ENCODE results near the gene GALNT2.

The GALNT2 gene

DNA sequence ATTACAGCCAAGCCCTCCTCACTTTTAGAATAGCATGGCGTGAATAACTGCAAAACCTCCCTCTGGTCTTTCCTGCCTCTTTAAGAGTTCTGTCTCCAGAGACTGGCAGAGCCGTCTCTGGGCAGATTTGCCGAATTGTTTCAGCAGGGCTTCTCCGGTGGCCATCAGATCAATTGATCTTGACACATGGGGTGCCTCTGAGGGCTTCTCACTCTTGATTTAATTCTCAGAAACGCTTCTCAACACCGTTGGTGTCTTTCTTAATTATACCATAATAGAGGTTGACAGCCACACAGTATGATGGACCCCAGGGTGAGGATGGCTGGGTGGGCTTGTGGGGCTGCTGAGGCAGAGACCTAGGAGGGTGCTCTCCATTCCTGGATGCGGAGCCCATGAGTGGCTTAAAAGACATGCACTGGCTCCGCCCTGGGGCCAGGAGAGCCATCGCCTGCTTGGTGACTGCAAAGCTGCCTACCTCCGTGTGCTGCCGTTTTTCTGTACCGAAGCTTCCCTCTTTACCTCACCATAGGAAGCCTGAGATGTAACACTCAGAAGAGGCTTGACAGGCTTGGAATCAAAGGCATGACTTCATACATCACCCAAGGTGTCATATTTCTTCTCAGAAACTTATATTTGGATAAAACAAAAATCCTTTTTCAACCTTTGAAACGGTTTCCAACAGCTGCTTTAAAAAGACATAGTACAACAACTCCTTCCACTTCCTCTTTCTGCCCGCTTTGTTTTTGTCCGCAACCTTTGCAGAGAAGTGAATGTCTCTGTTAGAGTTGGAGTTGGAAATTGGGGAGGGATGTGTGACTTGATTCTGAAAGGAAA is 82.9 kb downstream of the GALNT2 start:
- DNase-seq = no peak

DNA sequence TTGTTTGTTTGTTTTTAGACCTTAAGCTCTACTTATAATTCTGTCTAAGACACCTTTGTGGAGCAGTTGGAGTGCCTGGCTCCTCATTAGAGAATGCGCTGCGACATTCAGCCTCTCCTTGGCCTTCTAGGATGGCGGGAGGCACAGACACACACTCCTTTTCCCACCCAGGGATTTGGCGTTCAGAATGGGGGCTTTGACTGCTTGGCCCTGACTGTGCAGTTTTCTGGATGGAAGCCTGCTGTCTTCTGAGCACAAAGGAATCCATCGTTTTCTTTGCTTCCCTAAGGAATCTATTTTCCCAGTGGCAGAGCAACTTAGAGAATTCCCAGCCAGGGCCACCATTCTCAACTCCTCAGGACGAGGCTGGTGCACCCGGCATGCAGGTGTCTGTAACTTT is 83.6 kb downstream of the GALNT2 start:
- no peak for DNase-seq

DNA sequence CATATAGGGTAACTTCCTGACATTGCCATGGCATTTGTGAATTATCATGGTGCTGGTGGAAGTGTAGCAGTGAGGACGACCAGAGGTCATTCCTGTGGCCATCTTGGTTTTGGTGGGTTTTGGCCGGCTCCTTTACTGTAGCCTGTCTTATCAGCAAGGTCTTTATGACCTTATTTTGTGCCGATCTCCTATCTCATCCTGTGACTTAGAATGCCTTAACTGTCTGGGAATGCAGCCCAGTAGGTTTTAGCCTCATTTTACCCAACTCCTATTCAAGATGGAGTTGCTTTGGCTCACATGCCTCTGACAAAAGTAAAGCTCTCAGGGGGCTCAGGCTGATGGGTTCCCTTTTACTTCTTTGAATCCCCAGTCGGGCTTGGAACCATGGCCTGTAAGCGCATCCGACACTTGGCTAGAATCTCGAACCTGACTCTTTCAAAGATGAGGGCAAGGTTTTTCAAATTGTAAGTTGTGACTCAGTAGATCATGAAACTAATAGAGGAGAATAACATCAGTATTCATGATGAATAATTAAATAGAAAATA is 85.0 kb downstream of the GALNT2 start:
- DNase-seq = no peak

DNA sequence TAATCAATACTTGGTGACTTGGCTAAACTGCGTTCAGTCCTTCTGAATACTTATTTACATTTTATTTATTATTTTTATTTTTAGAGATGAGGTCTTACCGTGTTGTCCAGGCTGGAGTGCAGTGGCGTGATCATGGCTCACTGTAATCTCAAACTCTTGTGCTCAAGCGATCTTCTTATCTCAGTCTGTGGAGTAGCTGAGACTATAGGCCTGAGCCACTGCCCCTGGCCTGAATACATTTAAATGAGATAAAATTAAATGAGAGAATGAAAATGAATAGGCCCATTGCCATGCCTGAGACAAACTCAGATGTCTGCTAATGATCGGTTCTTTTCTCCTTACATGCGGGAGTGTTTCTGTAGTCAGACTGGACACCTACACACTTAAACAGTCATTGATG is 86.0 kb downstream of the GALNT2 start:
- no peak for DNase-seq

DNA sequence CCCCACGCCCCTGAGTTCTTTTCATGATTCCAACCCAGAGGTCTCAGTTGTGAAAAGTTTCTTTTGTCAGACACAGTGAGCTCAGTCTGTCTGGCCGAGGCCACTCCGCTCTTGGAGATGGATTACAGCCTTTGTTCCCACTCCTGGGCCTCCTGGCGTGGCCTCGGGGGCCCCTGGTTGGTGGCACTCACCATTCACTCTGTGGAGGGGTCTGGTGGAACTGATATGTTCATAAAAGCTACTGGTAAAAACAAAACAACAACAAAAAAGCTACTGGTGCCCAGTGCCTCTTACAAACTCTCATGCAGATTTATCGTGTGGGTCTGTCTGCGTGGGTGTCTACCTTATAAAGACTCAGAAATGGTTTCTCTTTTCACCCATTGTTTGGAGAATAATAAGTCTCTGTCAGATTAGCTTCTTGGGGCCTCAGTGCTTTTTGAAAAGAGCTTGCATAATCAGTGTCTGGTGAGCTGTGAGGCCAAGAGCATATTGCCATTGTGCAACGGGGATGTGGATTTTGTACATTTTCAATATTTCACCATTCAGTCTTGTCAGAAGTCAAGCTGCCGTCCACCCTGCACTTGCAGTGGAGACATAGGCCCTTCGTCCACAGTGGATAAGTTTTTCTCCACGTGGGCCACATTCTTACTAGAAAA is 86.7 kb downstream of the GALNT2 start:
- no peak for DNase-seq

DNA sequence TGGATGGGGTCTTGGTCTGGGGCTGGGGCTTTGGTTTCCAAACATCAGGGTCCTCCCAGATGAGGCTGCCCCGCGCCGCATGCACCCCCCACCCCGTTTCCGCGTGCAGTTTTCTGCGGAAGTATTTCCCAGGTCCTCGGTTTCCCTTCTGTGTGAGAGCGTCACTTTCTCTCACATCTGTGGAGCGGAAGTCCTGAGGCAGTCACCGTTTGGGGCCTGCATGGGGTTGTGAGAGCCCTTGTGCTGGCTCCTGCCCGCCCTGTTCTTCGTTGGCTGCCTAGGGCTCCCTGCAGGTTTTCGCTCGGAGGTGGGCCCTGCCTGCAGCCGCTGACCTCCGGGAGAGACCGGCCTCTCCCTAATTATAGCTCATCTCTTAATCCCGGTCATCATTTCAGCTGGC is 88.0 kb downstream of the GALNT2 start:
- DNase-seq = no peak

DNA sequence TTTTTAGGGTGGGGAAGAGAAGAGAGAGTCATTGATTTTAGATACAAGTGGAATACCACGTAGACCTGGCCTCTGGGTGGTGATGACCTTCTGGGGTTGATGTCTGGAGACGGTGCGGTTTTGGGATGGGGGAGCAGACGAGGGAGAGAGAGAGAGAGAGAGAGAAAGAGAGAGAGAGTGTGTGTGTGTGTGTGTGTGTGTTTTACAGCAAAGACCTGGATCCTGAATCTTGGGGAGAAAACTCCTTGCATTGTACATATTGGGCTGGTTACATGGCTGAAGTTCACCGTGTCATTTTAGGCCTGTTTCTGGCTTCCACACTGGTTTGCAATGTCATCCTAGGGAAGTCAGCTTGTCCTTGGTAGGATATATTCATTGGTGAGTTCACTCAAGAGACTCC is 89.0 kb downstream of the GALNT2 start:
- no peak for DNase-seq

DNA sequence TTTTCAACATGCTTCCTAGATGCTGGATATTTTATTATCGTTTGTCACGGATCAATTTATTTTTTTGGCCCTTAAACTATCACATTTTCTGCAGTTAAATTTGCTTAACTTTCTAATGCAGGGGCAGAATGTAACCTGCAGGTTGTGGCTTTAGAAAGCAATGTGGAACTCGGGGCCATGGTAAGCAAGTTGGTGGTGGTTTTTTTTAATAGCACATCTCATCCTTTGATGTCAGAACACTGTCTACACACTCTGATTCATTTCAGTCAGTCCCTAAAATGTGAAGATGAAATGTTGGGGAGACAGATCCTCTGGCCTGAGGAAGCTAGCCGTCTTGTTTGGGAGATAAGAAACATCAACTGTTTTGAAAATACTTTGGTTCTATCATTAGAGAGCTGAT is 89.5 kb downstream of the GALNT2 start:
- DNase-seq = no peak

DNA sequence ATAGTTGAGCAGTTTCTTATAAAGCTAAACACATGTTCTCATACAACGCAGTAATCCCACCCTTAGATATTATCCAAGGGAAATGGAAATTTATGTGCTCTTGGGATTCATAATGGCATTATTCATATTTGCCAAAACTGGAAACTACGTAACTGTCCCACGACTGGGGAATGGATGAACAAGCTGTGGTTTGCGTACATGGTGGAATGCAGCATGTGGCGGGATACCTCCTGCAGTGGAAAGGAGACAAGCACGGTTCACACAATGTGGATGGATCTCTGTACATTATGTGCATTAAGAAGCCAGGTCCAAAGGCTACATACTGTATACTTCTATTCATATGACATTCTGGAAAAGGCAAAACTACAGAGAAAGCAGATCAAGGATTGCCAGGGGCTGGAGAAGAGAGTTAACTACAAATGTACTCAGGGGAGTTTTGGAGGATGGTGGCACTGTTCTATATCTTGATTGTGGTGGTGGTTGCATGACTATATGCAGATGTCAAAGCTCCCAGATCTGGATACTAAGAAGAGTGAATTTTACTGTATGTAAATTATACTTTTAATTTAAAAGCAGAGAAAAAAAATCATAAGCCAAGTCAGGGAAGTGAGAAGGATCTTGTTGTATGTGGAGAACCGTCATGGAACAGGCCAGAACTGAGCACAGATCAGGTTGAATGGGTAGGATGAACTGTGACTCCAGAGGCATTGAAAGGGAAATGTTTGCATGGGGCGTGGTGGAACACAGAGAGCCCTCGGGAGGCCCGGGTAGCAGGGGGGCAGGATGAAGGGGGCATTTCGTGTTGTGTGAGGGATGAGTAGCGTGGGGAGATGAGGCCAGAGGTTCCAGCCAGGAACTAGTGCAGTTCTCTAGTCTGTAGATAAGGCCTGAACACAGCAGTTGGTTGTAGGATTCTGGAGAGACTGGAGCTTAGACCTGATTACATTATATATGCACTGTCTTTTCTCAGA is 90.7 kb downstream of the GALNT2 start:
- DNase-seq = no peak

DNA sequence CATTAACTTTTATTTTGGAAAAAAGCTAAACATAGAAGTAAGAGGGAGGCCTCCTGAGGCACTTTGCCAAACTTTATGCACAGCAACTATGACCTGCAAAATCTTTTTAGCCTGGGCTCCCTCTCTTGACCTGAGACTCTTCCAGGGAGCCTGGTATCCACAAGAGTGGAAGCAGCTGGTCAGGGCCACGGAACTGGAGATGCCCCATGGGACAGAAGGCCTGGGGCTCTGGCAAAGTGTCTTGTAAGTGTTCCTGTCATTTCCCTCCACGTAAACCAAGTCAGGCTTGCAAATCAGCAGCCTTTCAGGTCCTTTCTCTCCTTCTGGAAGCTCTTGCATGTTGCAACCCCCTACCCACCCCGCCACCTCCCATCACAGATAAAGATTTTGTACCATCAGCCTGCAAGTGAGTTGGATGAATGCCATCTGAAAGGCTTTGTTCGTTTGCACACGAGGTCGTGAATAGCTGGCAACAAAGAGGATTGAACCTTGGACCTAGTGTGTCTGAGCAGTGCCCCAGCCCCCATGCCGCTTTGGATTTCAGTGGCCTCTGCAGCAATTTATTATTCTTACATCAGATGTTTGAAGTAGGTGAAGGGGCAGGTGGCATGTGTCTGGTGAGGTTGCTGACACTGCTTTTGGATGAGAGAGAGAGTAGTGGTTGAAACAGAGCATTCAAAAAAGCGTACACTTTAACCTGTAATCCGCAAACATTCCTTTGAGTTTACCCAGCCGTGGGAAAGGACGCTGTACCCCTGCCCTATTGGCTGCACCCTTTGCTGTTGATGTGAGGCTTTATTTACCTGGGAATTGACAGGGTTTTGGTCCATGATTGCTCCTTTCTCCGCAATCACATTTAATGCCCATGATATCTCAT is 91.6 kb downstream of the GALNT2 start:
- DNase-seq = no peak

DNA sequence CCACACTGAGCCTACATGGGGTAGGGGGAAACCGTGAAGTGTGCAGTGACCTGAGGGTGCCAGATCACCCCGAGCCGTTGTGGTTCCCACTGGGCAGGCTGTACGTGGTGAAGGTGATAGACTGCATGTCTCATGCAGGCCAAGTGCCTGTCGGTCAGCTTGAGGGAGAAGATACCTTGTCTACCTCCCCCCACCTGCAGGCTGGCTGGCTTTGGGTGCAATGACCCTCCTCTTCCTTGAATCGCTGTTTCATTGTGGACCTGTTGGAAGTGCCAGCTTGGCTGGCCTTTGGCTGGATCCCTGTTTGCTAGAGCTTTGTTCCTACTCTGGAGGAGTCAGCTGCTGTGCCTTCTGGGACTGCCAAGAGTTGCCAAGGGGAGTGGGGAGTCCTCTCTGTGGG is 92.5 kb downstream of the GALNT2 start:
- DNase-seq = no peak

DNA sequence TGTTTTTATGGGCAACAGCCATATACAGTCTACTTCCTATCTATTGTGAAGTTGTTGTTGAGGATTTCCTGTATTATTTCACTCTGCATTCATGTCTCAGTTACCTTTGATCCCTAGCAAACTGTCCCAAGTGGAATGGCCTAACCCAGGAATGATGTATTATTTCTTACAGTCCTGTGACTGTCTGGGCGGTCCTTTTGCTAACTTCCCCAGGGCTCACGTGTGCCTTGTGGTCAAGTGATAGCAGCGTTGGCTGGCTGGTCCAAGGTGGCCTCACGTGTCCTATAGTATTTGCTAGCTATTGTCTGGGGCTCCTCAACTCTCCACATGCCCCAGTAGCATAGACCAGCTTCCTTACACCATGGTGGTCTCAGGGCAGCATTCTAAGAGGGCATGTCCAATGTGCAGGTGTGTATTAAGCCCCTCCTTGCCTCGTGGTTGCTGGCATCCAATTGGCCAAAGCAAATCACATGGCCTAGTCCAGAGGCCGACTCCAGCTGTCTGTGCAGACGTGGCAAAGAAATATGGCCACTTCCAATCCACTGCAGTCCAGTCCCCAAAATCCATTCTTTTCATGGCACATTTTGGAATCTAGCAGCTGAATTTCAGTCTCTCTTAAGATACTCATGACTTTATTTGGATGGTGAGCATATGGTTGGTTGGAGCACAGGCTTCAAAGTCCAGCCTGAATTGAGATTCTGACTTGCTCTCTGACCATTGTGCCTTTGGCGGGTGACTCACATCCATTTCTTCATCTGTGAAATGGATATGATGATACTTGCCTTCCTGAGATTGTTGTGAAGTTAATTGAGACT is 94.1 kb downstream of the GALNT2 start:
- no peak for DNase-seq

DNA sequence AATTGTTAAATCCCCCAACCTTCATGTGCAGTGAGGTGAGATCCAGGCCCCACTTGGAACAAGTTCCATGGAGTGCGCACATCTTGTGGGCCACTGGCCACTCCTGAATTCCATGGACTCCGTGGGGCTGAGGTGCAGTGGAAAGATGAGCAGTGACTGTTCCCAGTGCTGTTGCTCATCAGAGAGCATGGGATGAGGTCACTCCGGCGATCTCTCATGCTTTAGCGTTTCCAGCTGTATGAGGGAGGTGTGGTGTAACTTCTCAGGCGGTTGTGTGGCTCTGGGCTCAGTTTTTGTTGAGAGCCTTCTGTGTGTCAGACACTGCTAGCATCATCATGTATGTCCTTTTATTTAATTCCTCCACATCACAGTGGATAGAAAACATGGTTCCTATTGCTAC is 96.2 kb downstream of the GALNT2 start:
- no peak for DNase-seq

DNA sequence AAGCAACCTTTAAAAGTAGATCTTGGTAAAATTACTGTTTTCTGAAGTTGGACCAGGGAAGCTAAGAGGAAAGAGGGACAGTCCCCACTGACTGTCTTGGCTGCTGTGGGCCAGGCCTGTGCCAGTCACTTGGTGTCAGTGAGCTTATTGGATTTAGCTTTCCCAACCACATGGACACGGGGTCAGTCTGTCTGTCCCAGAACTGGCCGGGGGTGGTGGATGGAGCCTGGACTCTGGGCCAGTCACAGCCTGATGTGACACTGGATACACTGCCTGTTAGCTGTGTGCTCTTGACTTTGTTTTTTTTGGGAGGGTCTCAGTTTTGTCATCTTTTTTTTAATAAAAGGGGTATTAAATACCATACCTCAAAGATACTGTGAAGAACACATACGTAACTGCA is 96.7 kb downstream of the GALNT2 start:
- DNase-seq = no peak

DNA sequence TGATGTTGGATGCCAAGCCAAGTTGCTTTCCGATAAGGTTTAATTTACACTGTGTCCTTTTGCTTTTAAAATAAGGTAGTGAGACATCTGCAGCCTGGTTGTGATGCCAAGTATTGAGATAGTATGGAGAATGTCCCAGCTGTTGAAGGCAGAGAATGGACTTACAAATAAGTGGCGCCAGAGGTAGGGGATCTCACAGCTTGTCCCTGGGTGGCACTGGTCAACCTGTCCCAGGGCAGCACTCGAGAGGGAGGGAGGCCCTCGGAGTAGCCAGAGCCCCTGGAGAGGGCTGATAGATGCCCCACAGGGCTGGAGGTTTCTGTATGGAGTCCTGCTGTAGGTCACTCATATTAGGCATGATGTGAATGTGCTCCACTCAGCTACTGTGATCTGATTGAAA is 98.5 kb downstream of the GALNT2 start:
- DNase-seq = no peak

DNA sequence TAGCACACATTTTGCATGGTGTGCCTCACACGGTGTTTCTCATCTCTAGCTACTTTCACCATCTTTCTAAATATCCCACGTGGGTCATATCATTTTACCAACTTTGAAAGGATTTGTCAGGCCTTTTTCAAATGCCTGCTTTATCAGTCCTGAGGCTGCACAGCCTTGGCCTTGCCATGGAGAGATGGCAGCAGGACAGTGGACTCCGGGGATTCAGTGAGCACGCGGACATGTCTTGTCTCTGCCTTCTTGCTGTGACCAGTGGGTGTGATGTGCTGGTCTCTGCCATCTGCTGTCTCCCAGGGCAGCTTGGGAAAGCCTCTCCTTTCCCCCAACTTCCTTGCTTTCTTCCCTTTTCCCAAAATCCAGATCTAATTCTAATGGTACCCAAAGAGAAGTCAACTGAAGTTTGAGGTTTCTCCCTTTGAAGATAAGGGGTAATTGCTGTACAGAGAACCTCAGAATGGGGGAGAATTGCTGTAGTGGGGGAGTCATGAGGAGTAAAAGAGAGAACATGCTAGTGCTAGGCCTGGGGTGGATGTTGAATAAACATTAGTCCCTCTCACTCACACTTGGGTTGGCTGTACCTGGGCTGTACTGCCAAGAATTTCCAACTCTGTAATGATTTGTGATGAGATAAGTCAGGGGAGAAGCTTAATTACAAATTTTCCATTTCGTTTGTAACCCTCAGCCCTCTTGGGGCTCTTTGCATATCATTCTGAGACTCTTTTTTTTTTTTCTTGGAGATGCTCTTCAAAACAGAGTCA is 99.5 kb downstream of the GALNT2 start:
- no peak for DNase-seq

DNA sequence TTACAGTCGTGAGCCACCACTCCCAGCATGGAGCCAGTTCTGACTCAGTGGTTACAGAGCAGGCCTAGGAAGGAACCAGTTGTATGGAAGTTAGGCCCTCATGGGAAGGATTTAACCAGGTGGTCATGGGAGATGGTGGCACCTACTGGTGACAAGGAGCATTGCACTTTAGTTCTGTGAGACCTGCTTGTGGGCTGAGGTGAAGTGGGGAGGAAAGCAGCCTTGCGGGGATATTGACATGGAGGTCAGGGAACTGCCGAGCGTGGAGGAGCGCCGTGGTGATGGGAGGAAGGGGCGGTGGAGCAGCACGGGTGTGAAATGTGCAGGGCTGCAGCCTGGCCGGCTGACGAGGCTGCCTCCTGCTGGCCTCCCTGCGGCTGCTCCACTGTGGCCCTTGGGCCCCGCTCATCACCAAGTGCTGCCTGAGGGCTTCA is 100.4 kb downstream of the GALNT2 start:
- DNase-seq = peak; percentile 38

DNA sequence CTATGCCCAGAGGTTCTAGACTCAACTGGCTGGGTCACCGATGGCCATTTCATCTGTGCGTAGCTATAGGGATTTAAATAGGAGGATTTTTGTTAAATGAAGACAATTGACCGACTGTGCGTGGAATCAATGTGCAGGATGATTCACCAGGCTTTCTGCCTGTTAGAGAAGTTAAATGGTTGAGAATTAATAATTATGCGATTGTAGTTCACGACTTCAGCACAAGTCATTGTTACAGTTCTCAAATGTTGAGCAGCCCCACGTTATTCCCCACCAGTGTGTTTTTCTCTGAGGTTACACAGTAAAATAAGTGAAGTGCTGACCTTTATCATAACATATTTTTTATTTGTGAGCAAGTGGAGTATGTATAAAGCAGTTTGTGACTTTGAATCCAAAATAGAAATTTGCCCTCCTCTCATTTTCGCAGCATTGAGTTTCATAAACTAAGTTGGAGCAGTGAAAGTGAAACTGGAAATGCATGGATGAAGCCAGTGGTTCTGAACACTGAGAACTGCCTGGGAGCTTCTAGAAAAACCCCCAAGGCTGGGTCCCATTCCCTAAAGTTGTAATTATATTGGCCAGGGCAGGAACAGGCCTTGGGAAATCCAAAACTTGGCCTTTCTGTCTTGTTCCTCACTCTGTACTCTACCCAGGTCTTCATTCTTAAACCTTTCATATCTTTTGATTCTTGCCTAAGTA is 102.6 kb downstream of the GALNT2 start:
- DNase-seq = no peak

DNA sequence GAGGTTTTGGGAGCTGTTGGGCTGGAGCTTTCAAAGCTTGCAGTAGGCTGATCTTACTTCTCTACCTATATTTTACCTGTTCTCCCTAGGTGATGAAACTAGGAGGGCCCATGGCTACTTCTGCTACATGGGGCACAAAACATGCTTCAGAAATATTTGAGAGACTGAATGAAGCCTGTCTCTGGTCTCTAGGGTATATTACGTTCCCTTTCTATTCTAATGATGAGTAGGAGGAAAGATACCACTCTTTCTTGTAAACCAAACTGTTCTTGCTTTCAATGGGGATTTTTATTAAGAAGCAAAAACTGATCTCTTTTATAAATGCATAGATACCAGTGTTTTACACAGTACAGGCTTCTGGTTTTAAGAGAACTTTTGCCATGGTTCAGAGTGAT is 103.1 kb downstream of the GALNT2 start:
- no peak for DNase-seq

DNA sequence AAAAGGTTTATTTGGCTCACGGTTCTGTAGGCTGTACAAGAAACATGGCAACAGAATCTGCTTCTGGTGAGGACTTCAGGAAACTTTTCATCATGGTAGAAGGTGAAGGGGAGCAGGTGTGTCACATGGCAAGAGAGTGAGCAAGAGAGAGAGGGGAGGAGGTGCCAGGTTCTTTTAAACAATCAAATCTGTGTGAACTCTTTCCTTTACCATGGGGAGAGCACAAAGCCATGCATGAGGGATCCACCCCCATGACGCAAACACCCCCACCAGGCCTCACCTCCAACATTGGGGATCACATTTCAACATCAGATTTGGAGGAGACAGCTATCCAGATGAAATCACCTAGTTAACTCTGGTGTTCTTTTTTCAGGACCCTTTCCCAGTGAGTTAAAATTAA is 103.6 kb downstream of the GALNT2 start:
- no peak for DNase-seq

Data from activated CD4-positive, CD25-positive, alpha-beta regulatory T cell treated with anti-CD3 and anti-CD28 coated beads, Interleukin-2, amount 50 U/mL, for 72 hours (primary cell).